CD4-positive, alpha-beta T cell (primary cell): ENCODE results near the gene STX16. TPM values are rescaled to one million over a fixed set of nuclear protein-coding genes. Genes with fewer than 3 reads are reported as not detected.
A peak's percentile ranks its signal among the peaks of the same experiment; 100 is the strongest.

Experiments
- ATAC-seq: fragments of 200-7000 bp; cut with Tn5 transposase; one replicate; pipeline ENCODE4 v1.10.0; 2022; ENCODE audit warnings: mild to moderate bottlenecking; ENCODE audit not compliant: poor library complexity
- CTCF ChIA-PET: fragments of 350-600 bp; sonication (Branson Sonifier 250); formaldehyde crosslinking; loops from one replicate; lab custom pipeline; 2021; ENCODE audit warnings: antibody characterized with exemption, inconsistent platforms; lab: Charles Lee
- POLR2A ChIA-PET: fragments of 350-600 bp; sonication (Branson Sonifier 250); formaldehyde crosslinking; loops from one replicate; lab custom pipeline; 2021; ENCODE audit warnings: antibody characterized with exemption, inconsistent platforms; lab: Charles Lee
- DNase-seq, 14 experiments: peaks; one replicate each; pipeline ENCODE4 v3.0.0-alpha.2; 2013 to 2020; ENCODE audit warnings: mixed read lengths in 2 of 14
- H3K27ac ChIP-seq, 2 donors: one replicate each; pipeline versions ENCODE4 v1.5.1 to v1.7.0; 2013; ENCODE audit warnings: low read length in 2 of 2, low read depth in 1 of 2, mild to moderate bottlenecking in 1 of 2
- H3K27me3 ChIP-seq, 2 experiments: 1 replicate in 1 of 2; 2 replicates in 1 of 2; pipeline versions ENCODE4 v1.6.1 to v1.7.0; 2013; ENCODE audit warnings: low read length in 2 of 2, control low read depth in 1 of 2, mild to moderate bottlenecking in 1 of 2, moderate library complexity in 1 of 2; ENCODE audit not compliant: insufficient read depth in 2 of 2, control insufficient read depth in 1 of 2
- H3K36me3 ChIP-seq: one replicate; pipeline ENCODE4 v1.6.1; 2013; ENCODE audit warnings: low read length, control low read depth; ENCODE audit not compliant: insufficient read depth
- H3K4me1 ChIP-seq: one replicate; pipeline ENCODE4 v1.6.1; 2013; ENCODE audit warnings: low read length, control low read depth; ENCODE audit not compliant: insufficient read depth
- H3K4me3 ChIP-seq: one replicate; pipeline ENCODE4 v1.5.1; 2013; ENCODE audit warnings: mild to moderate bottlenecking, low read length, moderate library complexity
- H3K9me3 ChIP-seq, 2 experiments: 1 replicate in 1 of 2; 2 replicates in 1 of 2; pipeline versions ENCODE4 v1.6.1 to v1.7.0; 2013; ENCODE audit warnings: low read length in 2 of 2, mild to moderate bottlenecking in 2 of 2, control low read depth in 1 of 2, moderate library complexity in 1 of 2; ENCODE audit not compliant: control insufficient read depth in 1 of 2, insufficient read depth in 1 of 2
- H3K27ac Mint-ChIP-seq: one replicate; pipeline ENCODE4 v1.8.0; 2020; ENCODE audit warnings: mixed read lengths
- H3K27me3 Mint-ChIP-seq: one replicate; pipeline ENCODE4 v1.8.0; 2021; ENCODE audit warnings: mixed read lengths
- H3K36me3 Mint-ChIP-seq: one replicate; pipeline ENCODE4 v1.8.0; 2021; ENCODE audit warnings: low read depth, mixed read lengths
- H3K4me1 Mint-ChIP-seq: one replicate; pipeline ENCODE4 v1.8.0; 2021; ENCODE audit warnings: low read depth, mixed read lengths
- H3K4me3 Mint-ChIP-seq: one replicate; pipeline ENCODE4 v1.8.0; 2020; ENCODE audit warnings: mild to moderate bottlenecking, mixed read lengths
- H3K9me3 Mint-ChIP-seq: one replicate; pipeline ENCODE4 v1.8.0; 2020; ENCODE audit warnings: mixed read lengths
- CTCF ChIP-seq: fragments of 200-600 bp; IDR thresholded peaks from one replicate; pipeline ENCODE4 v1.8.0; 2022; ENCODE audit warnings: antibody characterized with exemption, mild to moderate bottlenecking
- intact Hi-C, 2 experiments: fragments of 100-400 bp; cut with DNase I in 1 of 2; cut with micrococcal nuclease in 1 of 2; formaldehyde crosslinking; loops; one replicate each; pipeline versions ENCODE4 v1.15.1 to v1.9.0; 2023 to 2025; cut with DNase I, micrococcal nuclease
- total RNA-seq, 174 experiments: library from RNA in 2 of 174; stranded (reverse) in 2 of 174; gene quantifications; one replicate each; pipeline ENCODE4 v1.2.3 and lab custom pipeline; 2021 to 2026

STX16 gene
- total RNA-seq, 2 experiments from 2014 or later = 179 to 181 TPM

- ATAC-seq (no peak), DNase-seq (no peak)
- H3K4me3 ChIP-seq = no peak overlapping the region
- no peak overlapping the region for H3K4me3 Mint-ChIP-seq
- H3K27me3 Mint-ChIP-seq = no peaks in the 10 kb centered on the region
- peaks cover 46% of the 10 kb centered on the region for H3K36me3 ChIP-seq
- ChIA-PET CTCF (interaction anchor here (1.1 kb wide), 1 partner anchor 52 kb away, joined by 3 read pairs; no protein-coding TSS in a partner anchor), POLR2A (interaction anchor here (1.2 kb wide), 1 partner anchor 52 kb away, joined by 4 read pairs; no protein-coding TSS in a partner anchor)
- no peaks in the 10 kb centered on the region for H3K4me1 ChIP-seq
- intact Hi-C loops = no loop called here
- TF ChIP-seq CTCF = no peak
- H3K27ac ChIP-seq = no peak overlapping the region
- no peaks in the 10 kb centered on the region for H3K27me3 ChIP-seq
- no peaks in the 10 kb centered on the region for H3K9me3 Mint-ChIP-seq
- no peaks in the 10 kb centered on the region for H3K4me1 Mint-ChIP-seq
- peaks cover 57% of the 10 kb centered on the region for H3K36me3 Mint-ChIP-seq
- no peaks in the 10 kb centered on the region for H3K9me3 ChIP-seq
- H3K27ac Mint-ChIP-seq = no peak overlapping the region
These were observed 51.1 kb downstream of the STX16 start for GRCh38 chr20:58702161-58702510.

- POLR2A ChIA-PET = no interaction called here
These were observed 52.0 kb downstream of the STX16 start for GRCh38 chr20:58702859-58703648.

GRCh38 chr20:58703765-58704371 is 52.8 kb downstream of the STX16 start:
- no peaks in the 10 kb centered on the region for H3K9me3 ChIP-seq
- ATAC-seq (no peak), DNase-seq (no peak)
- intact Hi-C loops = no loop called here
- H3K9me3 Mint-ChIP-seq = no peaks in the 10 kb centered on the region
- H3K27me3 Mint-ChIP-seq = no peaks in the 10 kb centered on the region
- no peak overlapping the region for H3K27ac Mint-ChIP-seq
- peaks cover 45% of the 10 kb centered on the region for H3K36me3 Mint-ChIP-seq
- H3K27ac ChIP-seq = no peak overlapping the region
- peaks cover 42% of the 10 kb centered on the region for H3K36me3 ChIP-seq
- no peak overlapping the region for H3K4me3 ChIP-seq
- no peak for TF ChIP-seq CTCF
- H3K4me3 Mint-ChIP-seq = no peak overlapping the region
- H3K4me1 ChIP-seq = no peaks in the 10 kb centered on the region
- H3K27me3 ChIP-seq = no peaks in the 10 kb centered on the region
- POLR2A ChIA-PET = no interaction called here
- H3K4me1 Mint-ChIP-seq = no peaks in the 10 kb centered on the region
- CTCF ChIA-PET = interaction anchor here (1.9 kb wide), 1 partner anchor 53 kb away, joined by 5 read pairs; the partner anchor contains the start of gene STX16

More at GRCh38 chr20:58702859-58703648, 52.0 kb downstream of the STX16 start:
- ATAC-seq = no peak
- H3K27me3 Mint-ChIP-seq = no peaks in the 10 kb centered on the region
- CTCF ChIA-PET = interaction anchor here (1.1 to 1.9 kb wide), 2 partner anchors 52 to 53 kb away, joined by 3 to 5 read pairs; partner anchors contain the start of gene STX16
- Histone ChIP-seq H3K4me1 (no peaks in the 10 kb centered on the region), H3K27ac (no peak overlapping the region), H3K9me3 (no peaks in the 10 kb centered on the region), H3K36me3 (peaks cover 44% of the 10 kb centered on the region), H3K27me3 (no peaks in the 10 kb centered on the region), H3K4me3 (no peak overlapping the region)
- H3K4me3 Mint-ChIP-seq = no peak overlapping the region
- peak in 3 of 14 experiments; percentile 23 to 34 (median 29) for DNase-seq
- H3K36me3 Mint-ChIP-seq = peaks cover 48% of the 10 kb centered on the region
- H3K27ac Mint-ChIP-seq = no peak overlapping the region
- H3K4me1 Mint-ChIP-seq = no peaks in the 10 kb centered on the region
- TF ChIP-seq CTCF = peak; percentile 19
- intact Hi-C loops = no loop called here
- H3K9me3 Mint-ChIP-seq = no peaks in the 10 kb centered on the region
